SKM-1 (cell line): ENCODE measurements around the gene KCNQ1OT1.

Source experiments
- DNase-seq: peaks from one replicate; lab custom pipeline; 2025; ENCODE audit not compliant: unreplicated experiment; lab: John Stamatoyannopoulos, UW

Gene KCNQ1OT1

GRCh38 chr11:2703363-2704141, 3.8 kb upstream of the KCNQ1OT1 start:
- no peak for DNase-seq

- no peak for DNase-seq
Observed at GRCh38 chr11:2702771-2703362, 3.1 kb upstream of the KCNQ1OT1 start.

GRCh38 chr11:2701898-2702434, 2.2 kb upstream of the KCNQ1OT1 start:
- DNase-seq = no peak

GRCh38 chr11:2701230-2701629, 1.4 kb upstream of the KCNQ1OT1 start:
- no peak for DNase-seq

- no peak for DNase-seq
Observed at GRCh38 chr11:2700415-2701211, 819 bp upstream of the KCNQ1OT1 start.

GRCh38 chr11:2699185-2699530, 636 bp downstream of the KCNQ1OT1 start:
- DNase-seq = no peak

- DNase-seq = no peak
Observed at GRCh38 chr11:2698386-2699184, 1.2 kb downstream of the KCNQ1OT1 start.

GRCh38 chr11:2697866-2698265, 1.9 kb downstream of the KCNQ1OT1 start:
- DNase-seq = no peak

GRCh38 chr11:2696455-2696854, 3.3 kb downstream of the KCNQ1OT1 start:
- no peak for DNase-seq

- no peak for DNase-seq
Observed at GRCh38 chr11:2694995-2695939, 4.5 kb downstream of the KCNQ1OT1 start.

- DNase-seq = no peak
Observed at GRCh38 chr11:2694495-2694894, 5.3 kb downstream of the KCNQ1OT1 start.

- no peak for DNase-seq
Observed at GRCh38 chr11:2693271-2694261, 6.2 kb downstream of the KCNQ1OT1 start.

GRCh38 chr11:2691991-2692875, 7.6 kb downstream of the KCNQ1OT1 start:
- DNase-seq = no peak

GRCh38 chr11:2691355-2691761, 8.4 kb downstream of the KCNQ1OT1 start:
- no peak for DNase-seq

- DNase-seq = no peak
Observed at GRCh38 chr11:2690596-2691354, 9.0 kb downstream of the KCNQ1OT1 start.

GRCh38 chr11:2689651-2690575, 9.9 kb downstream of the KCNQ1OT1 start:
- no peak for DNase-seq
